ENCODE data around the gene TMCC1. TPM values are rescaled to one million over a fixed set of nuclear protein-coding genes. Genes with fewer than 3 reads are reported as not detected.
"Not testable (repeated sequence)": the region's sequence is repeated elsewhere in the genome, so short reads cannot be mapped to it uniquely, and the experiment has no call there.

The TMCC1 gene
- total RNA-seq, 1 donor from 2014 or later: 19.2 TPM

DNA sequence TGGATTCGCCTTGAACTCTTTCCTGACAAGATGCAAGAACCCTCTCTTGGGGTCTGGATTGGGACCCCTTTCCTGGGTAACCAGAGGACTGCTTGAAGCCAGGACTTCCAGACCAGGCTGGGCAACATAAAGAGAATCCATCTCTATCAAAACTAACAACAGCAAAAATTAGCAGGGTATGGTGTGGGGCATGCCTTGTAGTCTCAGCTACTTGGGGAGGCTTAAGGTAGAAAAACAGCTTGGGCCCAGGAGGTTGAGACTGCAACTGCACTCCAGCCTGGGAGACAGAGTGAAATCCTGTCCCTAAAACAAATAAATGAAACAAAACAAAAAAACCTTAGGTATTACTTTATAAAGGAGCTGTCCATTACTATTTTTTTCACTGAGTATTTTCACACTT lies 193.9 kb downstream of the TMCC1 start:
- H3K27ac Mint-ChIP-seq: no peak overlapping the region
- H3K4me1 Mint-ChIP-seq: peaks cover 4% of the 10 kb centered on the region
- H3K4me3 Mint-ChIP-seq: no peak overlapping the region

DNA sequence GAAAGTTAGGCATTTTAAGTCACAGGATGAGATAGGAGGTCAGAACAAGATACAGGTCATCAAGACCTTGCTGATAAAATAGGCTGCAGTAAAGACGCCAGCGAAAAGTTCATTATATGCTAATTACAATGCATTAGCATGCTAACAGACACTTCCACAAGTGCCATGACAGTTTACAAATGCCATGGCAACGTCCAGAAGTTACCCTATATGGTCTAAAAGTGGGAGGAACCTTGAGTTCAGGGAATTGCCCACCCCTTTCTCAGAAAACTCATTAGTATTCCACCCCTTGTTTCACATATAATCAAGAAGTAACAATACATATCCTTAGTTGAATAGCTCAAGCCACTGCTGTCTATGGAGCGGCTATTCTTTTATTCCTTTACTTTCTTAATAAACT lies 194.3 kb downstream of the TMCC1 start:
- Mint-ChIP-seq H3K4me1 (peaks cover 4% of the 10 kb centered on the region), H3K27ac (no peak overlapping the region), H3K27me3 (no peaks in the 10 kb centered on the region), H3K9me3 (peaks cover 22% of the 10 kb centered on the region), H3K36me3 (ENCODE audit: low read depth) (peaks cover 7% of the 10 kb centered on the region), H3K4me3 (no peak overlapping the region)
- DNase-seq: no peak
- intact Hi-C loops (cut with micrococcal nuclease): no loop called here

More for the DNA sequence above, 193.9 kb downstream of the TMCC1 start:
- no peak for DNase-seq
- Mint-ChIP-seq H3K27me3 (no peaks in the 10 kb centered on the region), H3K9me3 (peaks cover 22% of the 10 kb centered on the region), H3K36me3 (ENCODE audit: low read depth) (peaks cover 7% of the 10 kb centered on the region)
- intact Hi-C loops (cut with micrococcal nuclease): no loop called here

DNA sequence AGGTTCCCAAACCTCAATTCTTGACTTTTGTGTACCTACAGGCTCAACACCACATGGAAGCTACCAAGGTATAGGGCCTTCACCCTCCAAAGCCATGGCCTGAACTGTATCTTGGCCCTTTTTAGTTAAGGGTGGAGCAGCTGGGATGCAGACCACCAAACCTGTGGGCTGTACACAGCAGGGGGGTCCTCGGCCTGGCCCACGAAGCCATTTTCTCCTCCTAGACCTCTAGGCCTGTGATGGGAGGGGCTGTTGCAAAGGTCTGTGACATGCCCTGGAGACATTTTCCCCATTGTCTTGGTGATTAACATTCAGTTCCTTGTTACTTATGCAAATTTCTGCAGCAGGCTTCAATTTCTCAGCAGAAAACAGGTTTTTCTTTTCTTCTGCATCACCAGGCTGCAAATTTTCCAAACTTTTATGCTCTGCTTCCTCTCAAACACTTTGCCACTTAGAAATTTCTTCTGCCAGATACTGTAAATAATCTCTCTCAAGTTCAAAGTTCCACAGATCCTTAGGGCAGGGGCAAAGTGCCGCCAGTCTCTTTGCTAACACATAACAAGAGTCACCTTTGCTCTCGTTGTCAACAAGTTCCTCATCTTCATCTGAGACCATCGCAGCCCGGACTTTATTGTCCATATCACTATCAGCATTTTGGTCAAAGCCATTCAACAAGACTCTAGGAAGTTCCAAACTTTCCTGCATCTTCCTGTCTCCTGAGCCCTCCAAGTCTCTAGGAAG lies 196.1 kb downstream of the TMCC1 start:
- intact Hi-C loops (cut with micrococcal nuclease): no loop called here
- no peak for DNase-seq
- H3K4me1 Mint-ChIP-seq: peaks cover 4% of the 10 kb centered on the region
- no peak overlapping the region for H3K4me3 Mint-ChIP-seq
- H3K36me3 Mint-ChIP-seq (ENCODE audit: low read depth): peaks cover 7% of the 10 kb centered on the region
- no peak overlapping the region for H3K27ac Mint-ChIP-seq
- H3K9me3 Mint-ChIP-seq: peaks cover 22% of the 10 kb centered on the region
- H3K27me3 Mint-ChIP-seq: no peaks in the 10 kb centered on the region

DNA sequence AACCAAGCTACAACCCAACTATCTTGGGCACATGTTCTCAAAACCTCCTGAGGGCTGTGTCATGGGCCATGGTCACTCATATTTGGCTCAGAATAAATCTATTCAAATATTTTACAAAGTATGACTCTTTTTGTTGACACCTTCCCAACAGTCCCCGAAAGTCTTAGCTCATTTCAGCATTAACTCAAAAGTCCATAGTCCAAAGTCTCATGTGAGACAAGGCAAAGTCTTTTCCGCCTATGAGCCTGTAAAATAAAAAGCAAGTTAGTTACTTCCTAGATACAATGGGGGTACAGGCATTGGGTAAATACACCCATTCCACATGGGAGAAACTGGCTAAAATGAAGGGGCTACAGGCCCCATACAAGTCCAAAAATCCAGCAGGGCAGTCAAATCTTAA lies 197.1 kb downstream of the TMCC1 start:
- H3K36me3 Mint-ChIP-seq (ENCODE audit: low read depth); DNase-seq; H3K4me1 Mint-ChIP-seq; H3K27ac Mint-ChIP-seq; H3K27me3 Mint-ChIP-seq; H3K4me3 Mint-ChIP-seq; intact Hi-C loops (cut with micrococcal nuclease): not testable (repeated sequence)
- peaks cover 22% of the 10 kb centered on the region for H3K9me3 Mint-ChIP-seq

DNA sequence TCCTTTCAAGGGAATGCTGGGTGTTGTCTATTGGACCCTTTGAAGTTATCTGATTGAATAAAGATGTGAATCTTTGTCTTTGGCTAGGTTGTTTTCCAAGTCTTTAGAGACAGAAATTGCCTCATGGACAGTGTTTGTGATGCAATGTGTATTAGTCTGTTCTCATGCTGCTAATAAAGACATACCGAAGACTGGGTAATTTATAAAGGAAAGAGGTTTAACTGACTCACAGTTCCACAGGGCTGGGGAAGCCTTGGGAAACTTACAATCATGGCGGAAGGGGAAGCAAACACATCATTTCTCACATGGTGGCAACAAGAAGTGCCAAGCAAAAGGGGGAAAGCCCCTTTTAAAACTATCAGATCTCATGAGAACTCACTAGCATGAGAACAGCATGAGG lies 198.3 kb downstream of the TMCC1 start:
- no peak for DNase-seq
- intact Hi-C loops (cut with micrococcal nuclease): no loop called here
- Mint-ChIP-seq H3K9me3 (peaks cover 22% of the 10 kb centered on the region), H3K36me3 (ENCODE audit: low read depth) (peaks cover 7% of the 10 kb centered on the region), H3K4me1 (peaks cover 4% of the 10 kb centered on the region), H3K4me3 (no peak overlapping the region), H3K27ac (no peak overlapping the region), H3K27me3 (no peaks in the 10 kb centered on the region)

DNA sequence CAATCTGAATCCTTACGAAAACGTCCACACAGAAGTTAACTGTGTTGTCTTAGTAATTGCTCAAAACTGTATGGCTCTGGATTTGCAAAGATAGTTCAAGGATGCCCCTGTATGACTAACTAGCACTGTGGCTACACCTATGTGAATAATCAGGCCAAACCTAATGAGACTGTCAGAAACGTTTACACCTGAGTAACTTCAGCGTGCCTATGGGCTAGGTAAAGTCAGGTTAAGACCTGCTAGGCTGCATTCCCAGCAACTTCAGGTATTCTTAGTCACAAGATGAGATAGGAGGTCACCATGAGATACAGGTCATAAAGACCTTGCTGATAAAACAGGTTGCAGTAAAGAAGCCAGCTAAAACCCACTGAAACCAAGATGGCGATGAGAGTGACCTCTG lies 199.3 kb downstream of the TMCC1 start:
- H3K4me3 Mint-ChIP-seq: no peak overlapping the region
- intact Hi-C loops (cut with micrococcal nuclease): no loop called here
- H3K9me3 Mint-ChIP-seq: peaks cover 22% of the 10 kb centered on the region
- no peak overlapping the region for H3K27ac Mint-ChIP-seq
- H3K27me3 Mint-ChIP-seq: no peaks in the 10 kb centered on the region
- peaks cover 4% of the 10 kb centered on the region for H3K4me1 Mint-ChIP-seq
- peaks cover 7% of the 10 kb centered on the region for H3K36me3 Mint-ChIP-seq (ENCODE audit: low read depth)
- no peak for DNase-seq

DNA sequence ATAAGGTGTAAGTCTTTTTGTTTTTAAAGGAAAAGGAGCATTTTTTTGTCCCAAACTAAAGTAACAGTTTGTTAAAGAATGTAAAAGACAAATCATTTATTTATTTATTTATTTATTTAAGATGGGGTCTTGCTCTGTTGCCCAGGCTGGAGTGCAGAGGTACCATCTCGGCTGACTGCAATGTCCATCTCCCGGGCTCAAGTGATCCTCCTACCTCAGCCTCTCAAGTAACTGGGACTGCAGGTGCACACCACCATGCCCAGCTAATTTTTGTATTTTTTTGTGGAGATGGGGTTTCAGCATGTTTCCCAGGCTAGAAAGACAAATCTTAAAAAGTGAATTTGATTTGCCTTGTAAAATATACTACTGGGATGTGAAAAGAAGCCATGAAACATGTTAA lies 200.8 kb downstream of the TMCC1 start:
- H3K27me3 Mint-ChIP-seq: no peaks in the 10 kb centered on the region
- H3K4me1 Mint-ChIP-seq: peaks cover 3% of the 10 kb centered on the region
- H3K4me3 Mint-ChIP-seq: no peak overlapping the region
- intact Hi-C loops (cut with micrococcal nuclease): no loop called here
- no peak overlapping the region for H3K27ac Mint-ChIP-seq
- DNase-seq: no peak
- H3K9me3 Mint-ChIP-seq: peaks cover 16% of the 10 kb centered on the region
- H3K36me3 Mint-ChIP-seq (ENCODE audit: low read depth): peaks cover 6% of the 10 kb centered on the region

DNA sequence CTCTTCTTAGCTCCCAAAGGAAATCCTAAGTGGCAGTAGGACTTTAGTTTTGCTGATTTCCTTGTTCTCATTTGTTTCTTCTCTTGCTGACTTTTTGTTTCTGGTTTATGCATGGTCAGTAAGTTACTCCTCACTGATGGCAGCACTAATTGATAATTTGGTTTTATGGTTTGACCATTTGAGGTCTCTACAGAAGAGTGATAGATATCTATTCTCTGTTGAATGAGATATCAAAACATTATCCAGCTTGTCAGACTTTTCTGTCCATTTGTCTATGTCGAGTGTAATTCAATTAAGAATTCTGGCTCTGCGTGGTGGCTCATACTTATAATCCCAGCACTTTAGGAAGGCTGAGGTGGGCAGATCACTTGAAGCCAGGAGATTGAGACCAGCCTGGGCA lies 202.5 kb downstream of the TMCC1 start:
- intact Hi-C loops (cut with micrococcal nuclease): no loop called here
- Mint-ChIP-seq H3K36me3 (ENCODE audit: low read depth) (peaks cover 1% of the 10 kb centered on the region), H3K27ac (no peak overlapping the region), H3K4me3 (no peak overlapping the region), H3K9me3 (peaks cover 8% of the 10 kb centered on the region), H3K4me1 (peaks cover 3% of the 10 kb centered on the region), H3K27me3 (no peaks in the 10 kb centered on the region)
- DNase-seq: no peak

DNA sequence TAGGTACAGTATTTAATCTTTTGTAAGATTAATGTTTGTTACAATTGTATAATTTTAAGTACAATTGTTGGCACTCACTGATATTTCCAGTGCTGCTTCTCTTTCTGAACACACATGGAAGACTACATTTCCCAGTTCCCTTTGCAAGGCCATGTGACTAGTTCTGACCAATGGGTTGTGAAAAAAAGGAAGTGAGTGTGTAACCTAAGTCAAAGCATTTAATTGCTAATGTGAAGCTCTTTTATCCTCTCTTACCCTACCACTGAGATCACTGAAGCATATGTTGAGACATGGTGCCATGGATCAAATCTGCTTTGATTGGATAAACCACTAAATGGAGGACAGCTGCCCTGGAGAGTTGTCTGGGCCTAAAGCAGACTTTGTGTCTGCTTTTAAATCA lies 203.1 kb downstream of the TMCC1 start:
- H3K27me3 Mint-ChIP-seq: no peaks in the 10 kb centered on the region
- H3K27ac Mint-ChIP-seq: no peak overlapping the region
- peaks cover 3% of the 10 kb centered on the region for H3K9me3 Mint-ChIP-seq
- no peak overlapping the region for H3K4me3 Mint-ChIP-seq
- intact Hi-C loops (cut with micrococcal nuclease): no loop called here
- peaks cover 3% of the 10 kb centered on the region for H3K4me1 Mint-ChIP-seq
- DNase-seq: peak; percentile 78
- H3K36me3 Mint-ChIP-seq (ENCODE audit: low read depth): peaks cover 1% of the 10 kb centered on the region

DNA sequence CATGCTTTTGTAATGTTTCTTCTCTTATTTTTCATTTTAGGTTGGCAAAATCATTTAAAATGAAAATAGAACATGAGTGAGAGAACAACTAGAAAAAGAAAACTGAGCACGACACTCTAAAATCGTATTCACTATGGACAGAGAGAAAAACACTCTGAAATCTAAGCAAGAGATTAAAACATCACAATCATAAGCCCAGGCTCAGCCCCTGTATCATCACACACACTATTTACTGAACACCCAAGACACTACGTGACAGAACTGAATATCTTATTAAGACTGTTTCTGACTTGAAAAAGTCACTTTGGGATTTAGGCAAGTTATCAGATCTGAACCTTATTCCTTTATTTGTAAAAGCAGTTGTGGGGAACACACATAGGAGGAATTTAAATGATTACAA lies 204.5 kb downstream of the TMCC1 start:
- Mint-ChIP-seq H3K27ac (no peak overlapping the region), H3K36me3 (ENCODE audit: low read depth) (no peaks in the 10 kb centered on the region), H3K4me3 (no peak overlapping the region), H3K4me1 (peaks cover 3% of the 10 kb centered on the region), H3K27me3 (no peaks in the 10 kb centered on the region), H3K9me3 (no peaks in the 10 kb centered on the region)
- intact Hi-C loops (cut with micrococcal nuclease): no loop called here
- no peak for DNase-seq

DNA sequence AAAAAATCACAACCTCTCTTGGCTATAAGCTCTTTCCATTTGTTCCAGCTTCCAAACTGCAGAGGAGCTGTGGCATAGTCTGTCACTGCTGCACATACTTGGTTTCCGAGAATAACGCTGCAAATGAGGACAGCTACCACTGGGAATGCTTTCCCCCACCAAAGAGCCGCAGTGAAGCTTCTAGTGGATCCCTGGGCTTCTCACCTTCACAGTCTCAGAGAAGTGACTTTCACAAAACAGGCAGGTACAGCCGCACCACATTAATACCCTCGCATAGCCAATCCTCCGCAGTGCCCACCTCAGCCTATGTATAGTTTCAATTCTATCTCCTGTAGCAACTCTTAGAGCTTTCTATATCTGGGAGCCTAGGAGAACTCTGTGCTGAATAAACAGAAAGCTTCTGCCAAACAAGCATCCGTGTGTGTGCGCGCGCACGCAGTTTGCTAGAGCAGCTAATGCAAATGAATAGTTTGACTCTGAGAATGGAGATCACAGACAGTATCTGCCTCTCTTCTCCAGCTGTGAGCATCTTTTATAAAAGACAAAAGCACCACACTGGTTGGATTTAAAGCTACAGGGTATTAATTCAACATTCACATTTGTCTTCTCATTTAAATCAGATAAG lies 205.1 kb downstream of the TMCC1 start:
- no peaks in the 10 kb centered on the region for H3K27me3 Mint-ChIP-seq
- intact Hi-C loops (cut with micrococcal nuclease): no loop called here

DNA sequence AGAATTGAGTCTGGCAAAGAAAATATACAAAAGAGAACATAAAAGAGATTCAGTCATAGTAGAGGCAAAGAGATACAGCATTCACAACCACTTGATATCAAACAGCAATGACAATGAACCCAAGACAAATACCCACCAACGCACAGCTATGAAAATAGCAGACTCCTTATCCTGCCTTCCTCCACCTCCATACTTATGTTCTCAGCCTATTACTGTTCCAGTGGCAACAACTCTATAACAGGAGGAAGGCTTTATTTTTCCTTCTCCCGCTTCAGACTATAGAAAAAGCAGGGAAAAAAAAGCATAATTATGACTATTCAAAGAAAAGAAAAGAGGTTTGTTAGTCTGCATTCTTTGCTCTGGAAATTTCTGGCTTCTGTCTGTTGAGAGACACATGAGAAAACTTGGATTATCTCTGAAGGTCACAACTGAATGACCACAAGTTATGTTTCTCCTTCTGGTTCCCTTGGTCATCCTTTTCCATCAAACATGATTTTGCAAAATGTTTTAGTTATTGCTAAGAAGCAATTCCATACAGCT lies 205.9 kb downstream of the TMCC1 start:
- intact Hi-C loops (cut with micrococcal nuclease): no loop called here
- DNase-seq: no peak
- no peak overlapping the region for H3K4me3 Mint-ChIP-seq
- H3K36me3 Mint-ChIP-seq (ENCODE audit: low read depth): no peaks in the 10 kb centered on the region
- H3K27me3 Mint-ChIP-seq: no peaks in the 10 kb centered on the region
- H3K4me1 Mint-ChIP-seq: peaks cover 3% of the 10 kb centered on the region
- no peak overlapping the region for H3K27ac Mint-ChIP-seq
- H3K9me3 Mint-ChIP-seq: no peaks in the 10 kb centered on the region

More for the DNA sequence above, 205.1 kb downstream of the TMCC1 start:
- DNase-seq: no peak
- H3K4me1 Mint-ChIP-seq: peaks cover 3% of the 10 kb centered on the region
- H3K4me3 Mint-ChIP-seq: no peak overlapping the region
- no peaks in the 10 kb centered on the region for H3K36me3 Mint-ChIP-seq (ENCODE audit: low read depth)
- no peak overlapping the region for H3K27ac Mint-ChIP-seq
- H3K9me3 Mint-ChIP-seq: no peaks in the 10 kb centered on the region

DNA sequence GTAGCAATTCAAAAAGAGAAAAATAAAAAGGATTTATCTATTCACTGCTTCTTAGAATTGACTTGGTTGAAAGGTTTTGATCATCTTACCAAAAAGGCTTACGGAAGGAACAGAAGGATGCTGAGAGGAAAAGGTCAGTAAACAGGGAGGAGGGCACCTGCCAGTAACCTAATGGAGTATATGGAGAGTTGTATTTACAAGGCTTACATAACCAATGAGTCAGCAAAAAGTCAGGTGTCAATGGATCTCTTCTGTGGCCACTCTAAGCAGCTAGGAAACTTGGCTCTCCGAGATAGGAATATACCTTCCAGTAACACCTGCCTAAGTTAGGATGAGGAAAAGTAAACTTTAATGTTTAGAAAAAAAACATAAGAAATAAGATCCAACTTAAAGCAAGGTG lies 206.6 kb downstream of the TMCC1 start:
- no peak overlapping the region for H3K4me3 Mint-ChIP-seq
- no peaks in the 10 kb centered on the region for H3K27me3 Mint-ChIP-seq

DNA sequence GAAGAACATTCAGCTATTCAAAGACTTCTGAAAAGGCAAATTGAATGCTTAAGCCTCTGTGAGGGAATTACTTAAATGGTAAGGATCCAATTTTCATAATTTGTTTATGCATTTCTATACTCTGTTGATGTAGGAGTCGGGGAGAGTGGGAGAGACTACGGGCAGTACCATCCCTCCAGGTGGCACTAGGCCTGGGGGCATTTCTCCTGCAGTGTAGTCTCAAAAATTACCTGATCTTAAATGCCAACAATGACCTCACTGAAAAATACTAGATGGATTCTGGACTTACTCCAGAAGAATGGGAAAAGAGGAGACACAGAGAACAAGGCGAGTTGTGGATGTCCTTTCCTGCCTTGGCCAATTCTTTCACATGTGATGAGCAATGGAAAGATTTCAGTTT lies 209.2 kb downstream of the TMCC1 start:
- intact Hi-C loops (cut with micrococcal nuclease): no loop called here
- H3K27ac Mint-ChIP-seq: no peak overlapping the region
- H3K4me1 Mint-ChIP-seq: no peaks in the 10 kb centered on the region
- H3K27me3 Mint-ChIP-seq: no peaks in the 10 kb centered on the region
- H3K9me3 Mint-ChIP-seq: no peaks in the 10 kb centered on the region
- no peak for DNase-seq
- no peak overlapping the region for H3K4me3 Mint-ChIP-seq
- no peaks in the 10 kb centered on the region for H3K36me3 Mint-ChIP-seq (ENCODE audit: low read depth)

More for the DNA sequence above, 206.6 kb downstream of the TMCC1 start:
- Mint-ChIP-seq H3K36me3 (ENCODE audit: low read depth) (no peaks in the 10 kb centered on the region), H3K9me3 (no peaks in the 10 kb centered on the region), H3K27ac (no peak overlapping the region), H3K4me1 (peaks cover 3% of the 10 kb centered on the region)
- intact Hi-C loops (cut with micrococcal nuclease): no loop called here
- DNase-seq: no peak
